ENCODE measurements around the gene PUSL1. TPM values are rescaled to one million over a fixed set of nuclear protein-coding genes. Genes with fewer than 3 reads are reported as not detected.

Gene PUSL1
- total and polyA plus RNA-seq, 2 of the 13 experiments (the other 11 are each of a cell fraction or from before 2014, with no cell fraction given): 8.3 to 22.2 TPM

DNA sequence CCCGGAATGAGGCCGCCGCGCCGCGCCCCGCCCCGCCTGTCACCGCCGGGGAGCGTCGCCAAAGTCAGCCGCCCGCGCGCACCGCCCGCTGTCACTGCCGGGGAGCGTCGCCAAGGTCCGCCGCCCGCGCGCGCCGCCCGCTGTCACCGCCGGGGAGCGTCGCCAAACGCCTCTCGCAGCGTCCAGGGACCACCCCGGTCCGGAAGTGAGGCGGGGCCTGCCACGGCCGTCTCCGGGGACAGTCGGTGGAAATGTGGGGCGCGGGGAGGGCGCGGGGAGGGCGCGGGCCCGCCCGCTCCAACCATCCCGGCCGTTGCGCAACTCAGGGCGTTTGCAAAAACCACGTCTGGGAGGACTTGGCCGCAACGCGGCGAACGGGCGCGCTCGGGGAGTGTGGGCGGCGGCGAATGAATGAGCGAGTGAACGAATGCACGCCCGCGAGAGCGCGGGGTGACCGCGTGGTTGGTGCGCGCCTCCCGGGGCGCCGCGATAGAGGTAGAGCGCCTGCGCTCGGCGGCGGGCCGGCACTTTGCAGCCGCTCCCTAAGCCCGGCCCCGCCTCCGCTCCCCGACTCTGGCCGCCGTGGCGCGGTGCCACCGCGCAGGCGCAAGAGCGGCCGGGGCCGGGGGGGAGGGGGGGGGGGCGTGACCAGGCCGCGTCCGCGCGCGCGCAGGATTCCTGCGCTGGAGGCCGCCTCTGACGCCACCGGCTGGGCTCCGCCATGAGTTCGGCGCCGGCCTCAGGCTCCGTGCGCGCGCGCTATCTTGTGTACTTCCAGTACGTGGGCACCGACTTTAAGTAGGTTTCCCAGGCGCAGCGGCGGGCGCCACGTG is at the start of gene PUSL1, which contains the start of gene ACAP3 (continued):
- peak; percentile 81 for TF ChIP-seq HINFP (CRISPR knock-in tag; IDR thresholded peaks at IDR 0.05; ENCODE audit: low read depth)
- TF ChIP-seq, protein P1, sequence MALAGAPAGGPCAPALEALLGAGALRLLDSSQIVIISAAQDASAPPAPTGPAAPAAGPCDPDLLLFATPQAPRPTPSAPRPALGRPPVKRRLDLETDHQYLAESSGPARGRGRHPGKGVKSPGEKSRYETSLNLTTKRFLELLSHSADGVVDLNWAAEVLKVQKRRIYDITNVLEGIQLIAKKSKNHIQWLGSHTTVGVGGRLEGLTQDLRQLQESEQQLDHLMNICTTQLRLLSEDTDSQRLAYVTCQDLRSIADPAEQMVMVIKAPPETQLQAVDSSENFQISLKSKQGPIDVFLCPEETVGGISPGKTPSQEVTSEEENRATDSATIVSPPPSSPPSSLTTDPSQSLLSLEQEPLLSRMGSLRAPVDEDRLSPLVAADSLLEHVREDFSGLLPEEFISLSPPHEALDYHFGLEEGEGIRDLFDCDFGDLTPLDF (CRISPR knock-in tag; IDR thresholded peaks at IDR 0.05): peak; percentile 68
- peak; percentile 84 for TF ChIP-seq ZBTB10 (CRISPR knock-in tag; IDR thresholded peaks at IDR 0.05; ENCODE audit: borderline replicate concordance)
- TF ChIP-seq, protein P2, sequence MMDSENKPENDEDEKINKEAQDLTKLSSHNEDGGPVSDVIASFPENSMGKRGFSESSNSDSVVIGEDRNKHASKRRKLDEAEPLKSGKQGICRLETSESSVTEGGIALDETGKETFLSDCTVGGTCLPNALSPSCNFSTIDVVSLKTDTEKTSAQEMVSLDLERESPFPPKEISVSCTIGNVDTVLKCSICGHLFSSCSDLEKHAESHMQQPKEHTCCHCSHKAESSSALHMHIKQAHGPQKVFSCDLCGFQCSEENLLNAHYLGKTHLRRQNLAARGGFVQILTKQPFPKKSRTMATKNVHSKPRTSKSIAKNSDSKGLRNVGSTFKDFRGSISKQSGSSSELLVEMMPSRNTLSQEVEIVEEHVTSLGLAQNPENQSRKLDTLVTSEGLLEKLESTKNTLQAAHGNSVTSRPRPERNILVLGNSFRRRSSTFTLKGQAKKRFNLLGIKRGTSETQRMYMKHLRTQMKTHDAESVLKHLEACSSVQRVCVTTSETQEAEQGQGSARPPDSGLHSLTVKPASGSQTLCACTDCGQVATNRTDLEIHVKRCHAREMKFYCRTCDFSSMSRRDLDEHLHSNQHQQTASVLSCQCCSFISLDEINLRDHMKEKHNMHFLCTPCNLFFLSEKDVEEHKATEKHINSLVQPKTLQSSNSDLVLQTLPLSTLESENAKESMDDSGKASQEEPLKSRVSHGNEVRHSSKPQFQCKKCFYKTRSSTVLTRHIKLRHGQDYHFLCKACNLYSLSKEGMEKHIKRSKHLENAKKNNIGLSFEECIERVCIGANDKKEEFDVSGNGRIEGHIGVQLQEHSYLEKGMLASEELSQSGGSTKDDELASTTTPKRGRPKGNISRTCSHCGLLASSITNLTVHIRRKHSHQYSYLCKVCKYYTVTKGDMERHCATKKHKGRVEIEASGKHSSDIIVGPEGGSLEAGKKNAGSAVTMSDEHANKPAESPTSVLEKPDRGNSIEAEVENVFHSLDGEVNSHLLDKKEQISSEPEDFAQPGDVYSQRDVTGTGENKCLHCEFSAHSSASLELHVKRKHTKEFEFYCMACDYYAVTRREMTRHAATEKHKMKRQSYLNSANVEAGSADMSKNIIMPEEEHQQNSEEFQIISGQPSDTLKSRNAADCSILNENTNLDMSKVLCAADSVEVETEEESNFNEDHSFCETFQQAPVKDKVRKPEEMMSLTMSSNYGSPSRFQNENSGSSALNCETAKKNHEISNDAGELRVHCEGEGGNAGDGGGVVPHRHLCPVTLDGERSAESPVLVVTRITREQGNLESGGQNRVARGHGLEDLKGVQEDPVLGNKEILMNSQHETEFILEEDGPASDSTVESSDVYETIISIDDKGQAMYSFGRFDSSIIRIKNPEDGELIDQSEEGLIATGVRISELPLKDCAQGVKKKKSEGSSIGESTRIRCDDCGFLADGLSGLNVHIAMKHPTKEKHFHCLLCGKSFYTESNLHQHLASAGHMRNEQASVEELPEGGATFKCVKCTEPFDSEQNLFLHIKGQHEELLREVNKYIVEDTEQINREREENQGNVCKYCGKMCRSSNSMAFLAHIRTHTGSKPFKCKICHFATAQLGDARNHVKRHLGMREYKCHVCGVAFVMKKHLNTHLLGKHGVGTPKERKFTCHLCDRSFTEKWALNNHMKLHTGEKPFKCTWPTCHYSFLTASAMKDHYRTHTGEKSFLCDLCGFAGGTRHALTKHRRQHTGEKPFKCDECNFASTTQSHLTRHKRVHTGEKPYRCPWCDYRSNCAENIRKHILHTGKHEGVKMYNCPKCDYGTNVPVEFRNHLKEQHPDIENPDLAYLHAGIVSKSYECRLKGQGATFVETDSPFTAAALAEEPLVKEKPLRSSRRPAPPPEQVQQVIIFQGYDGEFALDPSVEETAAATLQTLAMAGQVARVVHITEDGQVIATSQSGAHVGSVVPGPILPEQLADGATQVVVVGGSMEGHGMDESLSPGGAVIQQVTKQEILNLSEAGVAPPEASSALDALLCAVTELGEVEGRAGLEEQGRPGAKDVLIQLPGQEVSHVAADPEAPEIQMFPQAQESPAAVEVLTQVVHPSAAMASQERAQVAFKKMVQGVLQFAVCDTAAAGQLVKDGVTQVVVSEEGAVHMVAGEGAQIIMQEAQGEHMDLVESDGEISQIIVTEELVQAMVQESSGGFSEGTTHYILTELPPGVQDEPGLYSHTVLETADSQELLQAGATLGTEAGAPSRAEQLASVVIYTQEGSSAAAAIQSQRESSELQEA (CRISPR knock-in tag; IDR thresholded peaks at IDR 0.05; ENCODE audit: not compliant biosample characterization): peak; percentile 55
- TF ChIP-seq, protein P3, sequence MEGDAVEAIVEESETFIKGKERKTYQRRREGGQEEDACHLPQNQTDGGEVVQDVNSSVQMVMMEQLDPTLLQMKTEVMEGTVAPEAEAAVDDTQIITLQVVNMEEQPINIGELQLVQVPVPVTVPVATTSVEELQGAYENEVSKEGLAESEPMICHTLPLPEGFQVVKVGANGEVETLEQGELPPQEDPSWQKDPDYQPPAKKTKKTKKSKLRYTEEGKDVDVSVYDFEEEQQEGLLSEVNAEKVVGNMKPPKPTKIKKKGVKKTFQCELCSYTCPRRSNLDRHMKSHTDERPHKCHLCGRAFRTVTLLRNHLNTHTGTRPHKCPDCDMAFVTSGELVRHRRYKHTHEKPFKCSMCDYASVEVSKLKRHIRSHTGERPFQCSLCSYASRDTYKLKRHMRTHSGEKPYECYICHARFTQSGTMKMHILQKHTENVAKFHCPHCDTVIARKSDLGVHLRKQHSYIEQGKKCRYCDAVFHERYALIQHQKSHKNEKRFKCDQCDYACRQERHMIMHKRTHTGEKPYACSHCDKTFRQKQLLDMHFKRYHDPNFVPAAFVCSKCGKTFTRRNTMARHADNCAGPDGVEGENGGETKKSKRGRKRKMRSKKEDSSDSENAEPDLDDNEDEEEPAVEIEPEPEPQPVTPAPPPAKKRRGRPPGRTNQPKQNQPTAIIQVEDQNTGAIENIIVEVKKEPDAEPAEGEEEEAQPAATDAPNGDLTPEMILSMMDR (CRISPR knock-in tag; IDR thresholded peaks at IDR 0.05): peak; percentile 33; the same call in 1 of the 2 replicates
- peak; percentile 92 for TF ChIP-seq ETV5 (CRISPR knock-in tag; IDR thresholded peaks at IDR 0.05; ENCODE audit: borderline replicate concordance)
- TF ChIP-seq, protein P4, sequence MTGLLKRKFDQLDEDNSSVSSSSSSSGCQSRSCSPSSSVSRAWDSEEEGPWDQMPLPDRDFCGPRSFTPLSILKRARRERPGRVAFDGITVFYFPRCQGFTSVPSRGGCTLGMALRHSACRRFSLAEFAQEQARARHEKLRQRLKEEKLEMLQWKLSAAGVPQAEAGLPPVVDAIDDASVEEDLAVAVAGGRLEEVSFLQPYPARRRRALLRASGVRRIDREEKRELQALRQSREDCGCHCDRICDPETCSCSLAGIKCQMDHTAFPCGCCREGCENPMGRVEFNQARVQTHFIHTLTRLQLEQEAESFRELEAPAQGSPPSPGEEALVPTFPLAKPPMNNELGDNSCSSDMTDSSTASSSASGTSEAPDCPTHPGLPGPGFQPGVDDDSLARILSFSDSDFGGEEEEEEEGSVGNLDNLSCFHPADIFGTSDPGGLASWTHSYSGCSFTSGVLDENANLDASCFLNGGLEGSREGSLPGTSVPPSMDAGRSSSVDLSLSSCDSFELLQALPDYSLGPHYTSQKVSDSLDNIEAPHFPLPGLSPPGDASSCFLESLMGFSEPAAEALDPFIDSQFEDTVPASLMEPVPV (CRISPR knock-in tag; IDR thresholded peaks at IDR 0.05): peak; percentile 51; the same call in 1 of the 2 replicates
- TF ChIP-seq ELF3 (CRISPR knock-in tag; IDR thresholded peaks at IDR 0.05): 0 out of 2 replicates have a peak, but pooled peaks have one; percentile 27
- peak; percentile 69 for TF ChIP-seq XRCC5 (optimal IDR thresholded peaks at IDR 0.05; ENCODE audit: low read length)

All from HepG2 (cell line).